OCI-LY1 (cell line): ENCODE data around the gene WDR93.

Experiments used
- EZH2 ChIP-seq: fragments of 200-600 bp; sonication (generic), shearing (Covaris generic); IDR thresholded peaks from 2 replicates; pipeline ENCODE4 v1.8.0; 2017; ENCODE audit warnings: borderline replicate concordance, mixed run types, mild to moderate bottlenecking, antibody characterized with exemption, low read length, moderate library complexity, mixed read lengths
- TF ChIP-seq, protein P1 (sequence below): fragments of 200-600 bp; sonication (generic), shearing (Covaris generic); IDR thresholded peaks from 2 replicates; pipeline ENCODE4 v1.5.1; 2017; ENCODE audit warnings: mild to moderate bottlenecking, antibody characterized with exemption, low read length, moderate library complexity, mixed read lengths

DNA sequence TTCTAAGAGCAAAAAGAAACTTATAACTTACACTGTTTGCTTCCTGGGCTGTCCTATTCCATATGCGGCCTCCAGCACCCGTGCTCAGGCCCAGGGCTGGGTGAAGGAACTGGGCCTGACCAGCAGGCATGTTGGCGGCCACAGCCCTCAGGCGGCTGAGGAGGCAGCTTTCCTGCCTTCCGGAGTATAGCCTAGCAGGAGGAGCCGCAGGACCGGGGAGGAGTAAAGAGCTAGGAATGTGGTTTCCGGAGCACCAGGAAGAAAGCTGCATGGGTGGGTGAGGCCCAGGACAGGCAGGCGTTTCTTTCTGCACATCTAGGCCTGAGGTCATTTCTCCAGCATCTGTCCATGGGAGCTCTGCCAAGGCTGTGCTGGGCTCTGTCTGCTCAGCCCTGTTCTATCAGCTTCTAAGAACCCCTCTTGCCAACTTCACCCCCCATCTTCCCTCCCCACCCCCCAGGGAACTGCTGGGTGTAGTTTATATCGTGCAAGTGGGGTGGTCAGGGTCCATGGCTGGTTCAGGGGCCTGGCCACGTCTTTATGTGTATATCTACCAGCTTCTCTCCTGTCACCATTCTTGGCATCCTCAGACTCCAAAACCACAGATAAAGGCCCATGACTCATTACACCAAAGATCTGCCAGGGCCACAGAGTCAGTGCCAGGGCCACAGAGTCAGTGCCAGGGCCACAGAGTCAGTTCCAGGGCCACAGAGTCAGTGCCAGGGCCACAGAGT is 27.6 kb upstream of the WDR93 start:
- no peak for TF ChIP-seq EZH2
- TF ChIP-seq, protein P1, sequence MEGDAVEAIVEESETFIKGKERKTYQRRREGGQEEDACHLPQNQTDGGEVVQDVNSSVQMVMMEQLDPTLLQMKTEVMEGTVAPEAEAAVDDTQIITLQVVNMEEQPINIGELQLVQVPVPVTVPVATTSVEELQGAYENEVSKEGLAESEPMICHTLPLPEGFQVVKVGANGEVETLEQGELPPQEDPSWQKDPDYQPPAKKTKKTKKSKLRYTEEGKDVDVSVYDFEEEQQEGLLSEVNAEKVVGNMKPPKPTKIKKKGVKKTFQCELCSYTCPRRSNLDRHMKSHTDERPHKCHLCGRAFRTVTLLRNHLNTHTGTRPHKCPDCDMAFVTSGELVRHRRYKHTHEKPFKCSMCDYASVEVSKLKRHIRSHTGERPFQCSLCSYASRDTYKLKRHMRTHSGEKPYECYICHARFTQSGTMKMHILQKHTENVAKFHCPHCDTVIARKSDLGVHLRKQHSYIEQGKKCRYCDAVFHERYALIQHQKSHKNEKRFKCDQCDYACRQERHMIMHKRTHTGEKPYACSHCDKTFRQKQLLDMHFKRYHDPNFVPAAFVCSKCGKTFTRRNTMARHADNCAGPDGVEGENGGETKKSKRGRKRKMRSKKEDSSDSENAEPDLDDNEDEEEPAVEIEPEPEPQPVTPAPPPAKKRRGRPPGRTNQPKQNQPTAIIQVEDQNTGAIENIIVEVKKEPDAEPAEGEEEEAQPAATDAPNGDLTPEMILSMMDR: no peak
